Cardiac atrium fibroblast (primary cell): Measurements from ENCODE around the gene TMOD4. TPM values are rescaled to one million over a fixed set of nuclear protein-coding genes. Genes with fewer than 3 reads are reported as not detected.

Experiments
- total RNA-seq: library from RNA; depleted of rRNA; stranded (reverse); fragments of >200 nt; gene quantifications from 2 replicates; pipeline ENCODE4 v1.2.3, GENCODE V29; 2015

Gene TMOD4
- not detected in 2 replicates for total RNA-seq

GRCh38 chr1:151175863-151176262 is at the start of gene TMOD4:
Gene TMOD4, minus strand, starts transcription at chr1:151175981. Its CDS starts 1,106 bp downstream, at chr1:151174875.

GRCh38 chr1:151198254-151199127 is 22.7 kb upstream of the TMOD4 start, which contains the start of gene PIP5K1A:
Gene PIP5K1A, plus strand, starts transcription at chr1:151198552. Its CDS starts 445 bp downstream, at chr1:151198997.

GRCh38 chr1:151189637-151190445 is 14.1 kb upstream of the TMOD4 start, which contains the start of gene VPS72:
Gene VPS72, minus strand, starts transcription at chr1:151190197. Its CDS starts 76 bp downstream, at chr1:151190121.

GRCh38 chr1:151165738-151166504 is 9.9 kb downstream of the TMOD4 start, which contains the start of the genes LYSMD1 and SCNM1:
Gene LYSMD1, minus strand, starts transcription at chr1:151165902. Its CDS starts 644 bp downstream, at chr1:151165258.
Gene SCNM1, plus strand, starts transcription at chr1:151166144. Its CDS starts 9 bp downstream, at chr1:151166153.

GRCh38 chr1:151156515-151156819 is 19.3 kb downstream of the TMOD4 start, which contains the start of gene TNFAIP8L2:
Gene TNFAIP8L2, plus strand, starts transcription at chr1:151156649. Its CDS starts 2,049 bp downstream, at chr1:151158698.

GRCh38 chr1:151146412-151147131 is 29.2 kb downstream of the TMOD4 start, which contains the start of gene SEMA6C:
Gene SEMA6C, minus strand, starts transcription at chr1:151146631. Its CDS starts 4,010 bp downstream, at chr1:151142621.

Other genes with a start within 250 kb of the TMOD4 start
- 17.7 and 26.5 TPM in 2 replicates for gene SETDB1, start 249.6 kb downstream of the TMOD4 start, total RNA-seq
- gene CERS2, start 201.1 kb downstream of the TMOD4 start, total RNA-seq: 121 and 138 TPM in 2 replicates
- not detected in 2 replicates for gene ANXA9, start 193.7 kb downstream of the TMOD4 start, total RNA-seq
- 3.8 and 10.7 TPM in 2 replicates for gene MINDY1, start 169.1 kb downstream of the TMOD4 start, total RNA-seq
- gene PRUNE1, start 167.5 kb downstream of the TMOD4 start, total RNA-seq: 19.0 and 19.9 TPM in 2 replicates
- 0.49 TPM in 1 of 2 replicates, not detected in the other for gene BNIPL, start 139.4 kb downstream of the TMOD4 start, total RNA-seq
- 0.72 and 1.8 TPM in 2 replicates for gene C1orf56, start 128.2 kb downstream of the TMOD4 start, total RNA-seq
- 41.9 and 42.8 TPM in 2 replicates for gene CDC42SE1, start 116.4 kb downstream of the TMOD4 start, total RNA-seq
- 1.8 and 2.1 TPM in 2 replicates for gene MLLT11, start 115.6 kb downstream of the TMOD4 start, total RNA-seq
- gene GABPB2, start 105.2 kb downstream of the TMOD4 start, total RNA-seq: 11.8 and 14.1 TPM in 2 replicates
- gene SEMA6C, start 29.4 kb downstream of the TMOD4 start, total RNA-seq: 2.0 and 3.1 TPM in 2 replicates
- gene TNFAIP8L2, start 19.3 kb downstream of the TMOD4 start, total RNA-seq: not detected in 2 replicates
- 7.6 and 8.7 TPM in 2 replicates for gene LYSMD1, start 10.1 kb downstream of the TMOD4 start, total RNA-seq
- gene SCNM1, start 9.8 kb downstream of the TMOD4 start, total RNA-seq: 25.1 and 30.7 TPM in 2 replicates
- gene VPS72, start 14.2 kb upstream of the TMOD4 start, total RNA-seq: 33.4 and 60.7 TPM in 2 replicates
- 42.6 and 49.4 TPM in 2 replicates for gene PIP5K1A, start 22.6 kb upstream of the TMOD4 start, total RNA-seq
- 120 and 130 TPM in 2 replicates for gene PSMD4, start 78.8 kb upstream of the TMOD4 start, total RNA-seq
- 17.5 and 17.7 TPM in 2 replicates for gene ZNF687, start 106.3 kb upstream of the TMOD4 start, total RNA-seq
- 36.8 and 37.0 TPM in 2 replicates for gene PI4KB, start 151.4 kb upstream of the TMOD4 start, total RNA-seq
- 16.8 and 24.1 TPM in 2 replicates for gene RFX5, start 171.3 kb upstream of the TMOD4 start, total RNA-seq
- 65.3 and 69.2 TPM in 2 replicates for gene SELENBP1, start 196.7 kb upstream of the TMOD4 start, total RNA-seq
- gene PSMB4, start 223.6 kb upstream of the TMOD4 start, total RNA-seq: 220 and 293 TPM in 2 replicates